SK-N-SH treated with all-trans-retinoic acid at 6 μM for 48 hours (cell line): ENCODE data around the gene CYB561.

Source experiments
- ATAC-seq: fragments of 200-7000 bp; cut with Tn5 transposase; 3 replicates; pipeline ENCODE4 v1.9.1; 2020; ENCODE audit warnings: mild to moderate bottlenecking, moderate library complexity
- BACH2 ChIP-seq: fragments of 250-450 bp; sonication (Bioruptor Pico); IDR thresholded peaks from 2 replicates; pipeline ENCODE4 v1.9.0; 2021; ENCODE audit warnings: mild to moderate bottlenecking, borderline replicate concordance
- CSDC2 ChIP-seq: fragments of 250-450 bp; sonication (Bioruptor Pico); IDR thresholded peaks from 2 replicates; pipeline ENCODE4 v1.5.0; 2020; ENCODE audit warnings: mild to moderate bottlenecking, moderate library complexity
- ESRRG ChIP-seq: fragments of 250-450 bp; sonication (Bioruptor Pico); IDR thresholded peaks from 2 replicates; pipeline ENCODE4 v1.6.1; 2021; ENCODE audit warnings: mild to moderate bottlenecking
- GLIS3 ChIP-seq: fragments of 250-450 bp; sonication (Bioruptor Pico); IDR thresholded peaks from 2 replicates; pipeline ENCODE4 v1.5.0; 2020; ENCODE audit warnings: mild to moderate bottlenecking, moderate library complexity
- ISL1 ChIP-seq: fragments of 250-450 bp; sonication (Bioruptor Pico); IDR thresholded peaks from 2 replicates; pipeline ENCODE4 v2.1.2; 2022; ENCODE audit warnings: mild to moderate bottlenecking, moderate library complexity
- PPARA ChIP-seq: fragments of 250-450 bp; sonication (Bioruptor Pico); IDR thresholded peaks from 2 replicates; pipeline ENCODE4 v1.5.0; 2020; ENCODE audit warnings: mild to moderate bottlenecking, borderline replicate concordance
- RARB ChIP-seq: fragments of 250-450 bp; sonication (Bioruptor Pico); IDR thresholded peaks from 2 replicates; pipeline ENCODE4 v1.8.0; 2021; ENCODE audit warnings: mild to moderate bottlenecking, moderate library complexity
- SNAI2 ChIP-seq: fragments of 250-450 bp; sonication (Bioruptor Pico); IDR thresholded peaks from 2 replicates; pipeline ENCODE4 v1.5.0; 2020; ENCODE audit warnings: mild to moderate bottlenecking, moderate library complexity
- TCF4 ChIP-seq: fragments of 250-450 bp; sonication (Bioruptor Pico); IDR thresholded peaks from 2 replicates; pipeline ENCODE4 v1.8.0; 2021; ENCODE audit warnings: mild to moderate bottlenecking, moderate library complexity, borderline replicate concordance
- TOX ChIP-seq: fragments of 250-450 bp; sonication (Bioruptor Pico); IDR thresholded peaks from 2 replicates; pipeline ENCODE4 v1.8.0; 2021; ENCODE audit warnings: mild to moderate bottlenecking, moderate library complexity, borderline replicate concordance
- ZC3H10 ChIP-seq: fragments of 250-450 bp; sonication (Bioruptor Pico); IDR thresholded peaks from 2 replicates; pipeline ENCODE4 v1.5.1; 2021; ENCODE audit warnings: mild to moderate bottlenecking, moderate library complexity
- ZFP3 ChIP-seq: fragments of 250-450 bp; sonication (Bioruptor Pico); IDR thresholded peaks from 2 replicates; pipeline ENCODE4 v1.5.0; 2020; ENCODE audit warnings: mild to moderate bottlenecking, moderate library complexity
- ZFP30 ChIP-seq: fragments of 450-650 bp; formaldehyde crosslinking; IDR thresholded peaks from 2 replicates; pipeline ENCODE4 v1.5.0; 2022; ENCODE audit warnings: mild to moderate bottlenecking, moderate library complexity
- ZNF565 ChIP-seq: fragments of 450-650 bp; formaldehyde crosslinking; conservative IDR thresholded peaks from 2 replicates; pipeline ENCODE4 v1.5.0; 2020; ENCODE audit warnings: low read depth, mild to moderate bottlenecking, moderate library complexity
- ZNF70 ChIP-seq: fragments of 450-650 bp; formaldehyde crosslinking; IDR thresholded peaks from 2 replicates; pipeline ENCODE4 v1.5.0; 2020; ENCODE audit warnings: mild to moderate bottlenecking, moderate library complexity
- ZNF8 ChIP-seq: fragments of 450-650 bp; formaldehyde crosslinking; IDR thresholded peaks from 2 replicates; pipeline ENCODE4 v1.5.0; 2020; ENCODE audit warnings: mild to moderate bottlenecking, moderate library complexity
- TF ChIP-seq, protein P1 (sequence below): fragments of 250-450 bp; sonication (Bioruptor Pico); IDR thresholded peaks from 2 replicates; pipeline ENCODE4 v1.5.1; 2020; ENCODE audit warnings: low read depth, mild to moderate bottlenecking, moderate library complexity
- TF ChIP-seq, protein P2 (sequence below): fragments of 250-450 bp; sonication (Bioruptor Pico); IDR thresholded peaks from 2 replicates; pipeline ENCODE4 v1.8.0; 2020; ENCODE audit warnings: mild to moderate bottlenecking, moderate library complexity, borderline replicate concordance
- TF ChIP-seq, protein P3 (sequence below): fragments of 250-450 bp; sonication (Bioruptor Pico); IDR thresholded peaks from 2 replicates; pipeline ENCODE4 v1.5.0; 2020; ENCODE audit warnings: mild to moderate bottlenecking, moderate library complexity
- TF ChIP-seq, protein P4 (sequence below): fragments of 250-450 bp; sonication (Bioruptor Pico); IDR thresholded peaks from 2 replicates; pipeline ENCODE4 v1.5.1; 2021; ENCODE audit warnings: mild to moderate bottlenecking, moderate library complexity

The CYB561 gene

DNA sequence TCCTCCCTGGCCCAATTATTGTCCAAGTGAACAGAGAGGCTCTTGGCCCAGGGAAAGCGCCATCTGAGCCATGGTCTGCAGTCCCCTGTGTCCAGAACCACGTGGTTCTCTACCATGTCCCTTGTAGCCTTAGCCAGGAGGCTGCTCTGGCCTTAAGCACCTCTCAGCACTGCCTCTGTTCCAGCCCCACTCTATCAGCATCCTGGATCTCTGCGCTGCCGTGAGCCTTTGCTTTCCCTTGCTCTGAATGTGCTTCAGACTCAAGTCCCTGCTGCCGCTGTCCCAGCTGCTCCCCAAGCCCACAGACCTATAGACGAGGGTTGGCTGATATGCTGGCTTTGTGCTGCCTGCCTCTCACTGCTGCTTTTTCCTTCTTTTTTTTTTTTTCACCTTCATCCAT lies 33.9 kb downstream of the CYB561 start:
- no peak for TF ChIP-seq ZNF70 (CRISPR knock-in tag)
- TF ChIP-seq BACH2 (CRISPR knock-in tag): no peak
- no peak for ATAC-seq

DNA sequence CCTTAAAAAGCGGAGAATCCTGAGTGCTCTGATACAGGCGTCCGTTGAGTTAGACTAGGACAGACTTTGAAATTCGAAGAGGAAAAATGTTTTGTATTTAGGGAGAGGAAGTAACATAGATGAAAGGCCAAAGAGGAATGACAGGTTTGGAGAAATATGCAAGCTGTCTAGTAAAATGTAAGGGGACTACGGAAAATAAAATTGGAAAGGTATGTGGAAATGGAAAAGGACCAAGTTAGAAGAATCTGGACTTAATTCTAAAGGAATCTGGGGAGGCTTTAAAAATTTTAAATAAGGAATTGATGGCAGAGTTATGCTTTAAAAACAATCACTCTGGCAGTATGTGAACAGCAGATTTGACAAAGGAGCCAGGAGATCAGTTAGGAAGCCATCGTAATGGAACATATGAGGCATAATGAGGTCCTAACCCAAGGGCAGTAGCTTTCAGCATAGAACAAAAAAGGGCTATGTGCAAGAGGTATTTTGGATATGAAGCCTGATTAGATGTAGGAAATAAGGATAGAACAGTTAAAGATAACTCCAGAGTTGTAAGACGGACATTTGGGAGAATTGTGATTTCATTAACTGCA lies 38.3 kb downstream of the CYB561 start:
- TF ChIP-seq CSDC2 (CRISPR knock-in tag) (no peak), ZNF8 (no peak), PPARA (CRISPR knock-in tag) (no peak), BACH2 (CRISPR knock-in tag) (no peak), TOX (no peak), ZFP3 (no peak), TCF4 (CRISPR knock-in tag) (no peak), ZC3H10 (CRISPR knock-in tag) (no peak), RARB (no peak), ESRRG (no peak), GLIS3 (CRISPR knock-in tag) (no peak), ZNF565 (no peak)
- TF ChIP-seq, protein P1, sequence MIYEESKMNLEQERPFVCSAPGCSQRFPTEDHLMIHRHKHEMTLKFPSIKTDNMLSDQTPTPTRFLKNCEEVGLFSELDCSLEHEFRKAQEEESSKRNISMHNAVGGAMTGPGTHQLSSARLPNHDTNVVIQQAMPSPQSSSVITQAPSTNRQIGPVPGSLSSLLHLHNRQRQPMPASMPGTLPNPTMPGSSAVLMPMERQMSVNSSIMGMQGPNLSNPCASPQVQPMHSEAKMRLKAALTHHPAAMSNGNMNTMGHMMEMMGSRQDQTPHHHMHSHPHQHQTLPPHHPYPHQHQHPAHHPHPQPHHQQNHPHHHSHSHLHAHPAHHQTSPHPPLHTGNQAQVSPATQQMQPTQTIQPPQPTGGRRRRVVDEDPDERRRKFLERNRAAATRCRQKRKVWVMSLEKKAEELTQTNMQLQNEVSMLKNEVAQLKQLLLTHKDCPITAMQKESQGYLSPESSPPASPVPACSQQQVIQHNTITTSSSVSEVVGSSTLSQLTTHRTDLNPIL (CRISPR knock-in tag): no peak
- TF ChIP-seq, protein P2, sequence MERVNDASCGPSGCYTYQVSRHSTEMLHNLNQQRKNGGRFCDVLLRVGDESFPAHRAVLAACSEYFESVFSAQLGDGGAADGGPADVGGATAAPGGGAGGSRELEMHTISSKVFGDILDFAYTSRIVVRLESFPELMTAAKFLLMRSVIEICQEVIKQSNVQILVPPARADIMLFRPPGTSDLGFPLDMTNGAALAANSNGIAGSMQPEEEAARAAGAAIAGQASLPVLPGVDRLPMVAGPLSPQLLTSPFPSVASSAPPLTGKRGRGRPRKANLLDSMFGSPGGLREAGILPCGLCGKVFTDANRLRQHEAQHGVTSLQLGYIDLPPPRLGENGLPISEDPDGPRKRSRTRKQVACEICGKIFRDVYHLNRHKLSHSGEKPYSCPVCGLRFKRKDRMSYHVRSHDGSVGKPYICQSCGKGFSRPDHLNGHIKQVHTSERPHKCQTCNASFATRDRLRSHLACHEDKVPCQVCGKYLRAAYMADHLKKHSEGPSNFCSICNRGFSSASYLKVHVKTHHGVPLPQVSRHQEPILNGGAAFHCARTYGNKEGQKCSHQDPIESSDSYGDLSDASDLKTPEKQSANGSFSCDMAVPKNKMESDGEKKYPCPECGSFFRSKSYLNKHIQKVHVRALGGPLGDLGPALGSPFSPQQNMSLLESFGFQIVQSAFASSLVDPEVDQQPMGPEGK (CRISPR knock-in tag): no peak
- TF ChIP-seq, protein P3, sequence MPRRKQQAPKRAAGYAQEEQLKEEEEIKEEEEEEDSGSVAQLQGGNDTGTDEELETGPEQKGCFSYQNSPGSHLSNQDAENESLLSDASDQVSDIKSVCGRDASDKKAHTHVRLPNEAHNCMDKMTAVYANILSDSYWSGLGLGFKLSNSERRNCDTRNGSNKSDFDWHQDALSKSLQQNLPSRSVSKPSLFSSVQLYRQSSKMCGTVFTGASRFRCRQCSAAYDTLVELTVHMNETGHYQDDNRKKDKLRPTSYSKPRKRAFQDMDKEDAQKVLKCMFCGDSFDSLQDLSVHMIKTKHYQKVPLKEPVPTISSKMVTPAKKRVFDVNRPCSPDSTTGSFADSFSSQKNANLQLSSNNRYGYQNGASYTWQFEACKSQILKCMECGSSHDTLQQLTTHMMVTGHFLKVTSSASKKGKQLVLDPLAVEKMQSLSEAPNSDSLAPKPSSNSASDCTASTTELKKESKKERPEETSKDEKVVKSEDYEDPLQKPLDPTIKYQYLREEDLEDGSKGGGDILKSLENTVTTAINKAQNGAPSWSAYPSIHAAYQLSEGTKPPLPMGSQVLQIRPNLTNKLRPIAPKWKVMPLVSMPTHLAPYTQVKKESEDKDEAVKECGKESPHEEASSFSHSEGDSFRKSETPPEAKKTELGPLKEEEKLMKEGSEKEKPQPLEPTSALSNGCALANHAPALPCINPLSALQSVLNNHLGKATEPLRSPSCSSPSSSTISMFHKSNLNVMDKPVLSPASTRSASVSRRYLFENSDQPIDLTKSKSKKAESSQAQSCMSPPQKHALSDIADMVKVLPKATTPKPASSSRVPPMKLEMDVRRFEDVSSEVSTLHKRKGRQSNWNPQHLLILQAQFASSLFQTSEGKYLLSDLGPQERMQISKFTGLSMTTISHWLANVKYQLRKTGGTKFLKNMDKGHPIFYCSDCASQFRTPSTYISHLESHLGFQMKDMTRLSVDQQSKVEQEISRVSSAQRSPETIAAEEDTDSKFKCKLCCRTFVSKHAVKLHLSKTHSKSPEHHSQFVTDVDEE (CRISPR knock-in tag): no peak
- ATAC-seq: peak; percentile 60

DNA sequence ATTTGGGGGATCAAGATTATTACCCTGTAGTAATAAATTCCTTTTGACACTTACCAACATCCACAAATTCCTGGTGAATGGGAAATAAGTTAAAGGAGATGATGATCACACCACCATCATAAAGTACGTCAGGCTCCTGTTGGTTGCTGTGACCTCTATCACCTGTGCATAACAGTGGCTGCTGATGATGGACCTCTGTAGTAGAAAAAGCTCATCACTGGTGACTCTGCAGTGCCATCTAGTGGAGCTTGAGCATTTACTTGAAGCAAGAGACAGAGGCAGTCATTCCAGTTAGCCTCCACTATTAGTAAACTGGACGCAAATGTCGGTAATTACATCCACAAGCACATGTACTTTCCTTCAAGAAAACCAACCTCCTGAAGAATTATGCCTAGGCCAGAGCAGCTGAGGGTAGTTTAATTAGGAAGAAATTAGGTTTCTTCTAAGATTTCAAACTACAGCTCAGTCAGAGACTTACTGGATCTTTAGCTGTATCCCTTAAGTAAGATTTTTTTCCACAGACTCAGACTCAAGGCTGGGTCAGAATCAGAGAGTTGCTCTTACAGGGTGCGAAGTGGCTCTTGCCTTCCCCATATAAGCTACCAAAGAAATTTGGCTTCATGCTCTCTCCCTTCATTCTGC lies 39.3 kb downstream of the CYB561 start:
- peak; percentile 90 for ATAC-seq
- TF ChIP-seq ZFP3: 0 out of 2 replicates have a peak, but pooled peaks have one; percentile 38
- TF ChIP-seq, protein P4, sequence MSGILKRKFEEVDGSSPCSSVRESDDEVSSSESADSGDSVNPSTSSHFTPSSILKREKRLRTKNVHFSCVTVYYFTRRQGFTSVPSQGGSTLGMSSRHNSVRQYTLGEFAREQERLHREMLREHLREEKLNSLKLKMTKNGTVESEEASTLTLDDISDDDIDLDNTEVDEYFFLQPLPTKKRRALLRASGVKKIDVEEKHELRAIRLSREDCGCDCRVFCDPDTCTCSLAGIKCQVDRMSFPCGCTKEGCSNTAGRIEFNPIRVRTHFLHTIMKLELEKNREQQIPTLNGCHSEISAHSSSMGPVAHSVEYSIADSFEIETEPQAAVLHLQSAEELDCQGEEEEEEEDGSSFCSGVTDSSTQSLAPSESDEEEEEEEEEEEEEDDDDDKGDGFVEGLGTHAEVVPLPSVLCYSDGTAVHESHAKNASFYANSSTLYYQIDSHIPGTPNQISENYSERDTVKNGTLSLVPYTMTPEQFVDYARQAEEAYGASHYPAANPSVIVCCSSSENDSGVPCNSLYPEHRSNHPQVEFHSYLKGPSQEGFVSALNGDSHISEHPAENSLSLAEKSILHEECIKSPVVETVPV (CRISPR knock-in tag): 0 out of 2 replicates have a peak, but pooled peaks have one; percentile 17
- TF ChIP-seq ZFP30 (CRISPR knock-in tag): 0 out of 2 replicates have a peak, but pooled peaks have one; percentile 5
- TF ChIP-seq CSDC2 (CRISPR knock-in tag): no peak
- TF ChIP-seq ZC3H10 (CRISPR knock-in tag): 0 out of 2 replicates have a peak, but pooled peaks have one; percentile 46
- TF ChIP-seq ISL1 (CRISPR knock-in tag): no peak

DNA sequence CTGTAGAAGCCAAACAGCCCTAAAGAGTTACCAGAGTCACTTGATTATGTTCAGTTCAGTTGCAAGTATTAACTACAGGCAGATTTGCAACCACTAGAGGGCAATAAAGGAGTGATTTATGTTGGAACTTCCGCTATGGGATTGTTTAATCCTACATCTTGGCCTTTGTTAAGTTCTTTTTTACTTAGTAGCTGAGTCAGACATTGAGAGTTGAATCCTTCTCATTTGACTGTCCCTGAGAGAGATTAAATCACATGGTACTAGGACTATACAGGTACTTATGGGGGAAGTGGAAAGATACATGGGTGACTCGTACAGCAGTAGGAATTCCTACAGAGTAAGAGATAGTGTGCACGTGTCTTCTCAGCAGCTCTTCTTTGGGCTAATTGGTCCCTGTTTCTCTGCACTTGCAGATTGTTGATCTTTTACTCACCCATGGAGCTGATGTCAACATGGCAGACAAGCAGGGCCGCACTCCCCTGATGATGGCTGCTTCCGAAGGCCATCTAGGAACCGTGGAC lies 40.3 kb downstream of the CYB561 start:
- TF ChIP-seq ISL1 (CRISPR knock-in tag): 0 out of 2 replicates have a peak, but pooled peaks have one; percentile 6
- TF ChIP-seq SNAI2: peak; percentile 63; the same call in 1 of the 2 replicates
- 0 out of 2 replicates have a peak, but pooled peaks have one; percentile 58 for TF ChIP-seq ZFP3
- peak; percentile 3; the same call in 1 of the 2 replicates for TF ChIP-seq TOX
- TF ChIP-seq ZNF8: peak; percentile 44; the same call in 1 of the 2 replicates
- 0 out of 2 replicates have a peak, but pooled peaks have one; percentile 15 for TF ChIP-seq CSDC2 (CRISPR knock-in tag)
- TF ChIP-seq, protein P3 (CRISPR knock-in tag): no peak
- peak; percentile 63; the same call in 1 of the 2 replicates for TF ChIP-seq ZC3H10 (CRISPR knock-in tag)
- TF ChIP-seq ZNF565: no peak; the same call in 1 of the 2 replicates
- peak; percentile 57 for ATAC-seq
